ENCODE results near the gene ZFYVE28.

Gene ZFYVE28

DNA sequence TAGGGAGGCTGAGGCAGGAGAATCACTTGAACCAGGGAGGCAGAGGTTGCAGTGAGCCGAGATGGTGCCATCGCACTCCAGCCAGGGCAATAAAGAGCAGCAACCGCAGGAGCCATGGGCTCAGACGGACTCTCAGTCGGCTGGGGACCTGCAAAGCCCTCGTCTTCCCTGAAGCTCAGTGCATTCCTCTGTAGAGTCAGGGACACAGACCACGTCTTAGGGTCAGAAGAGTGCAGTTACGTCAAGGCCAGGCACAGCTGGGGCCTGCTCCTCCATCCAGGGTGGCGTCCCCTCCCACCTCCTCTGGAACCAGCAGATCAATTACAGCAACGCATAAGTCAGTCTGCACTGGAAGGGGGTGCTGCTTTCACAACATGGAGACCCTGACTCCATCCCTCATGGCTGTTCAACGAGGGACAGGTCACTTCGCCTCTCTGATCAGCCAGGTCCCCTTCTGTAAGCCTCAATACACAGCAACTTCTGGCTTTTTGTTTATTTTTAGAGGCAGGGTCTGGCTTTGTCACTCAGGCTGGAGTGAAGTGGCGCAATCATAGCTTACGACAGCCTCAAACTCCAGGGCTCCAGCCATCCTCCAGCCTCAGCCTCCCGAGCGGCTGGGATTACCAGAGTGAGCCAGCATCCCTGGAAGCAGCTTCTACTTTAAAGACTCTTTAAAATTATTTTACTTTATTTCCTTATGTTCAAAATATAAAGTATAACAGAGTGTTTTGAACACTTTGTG lies 76.4 kb downstream of the ZFYVE28 start:
- in situ Hi-C loops (cut with HindIII; ENCODE audit: low sequenced_read_pairs): no loop called here
- H3K4me3 ChIP-seq (ENCODE audit: low read depth, low read length): no peak overlapping the region
- TF ChIP-seq, protein P1, sequence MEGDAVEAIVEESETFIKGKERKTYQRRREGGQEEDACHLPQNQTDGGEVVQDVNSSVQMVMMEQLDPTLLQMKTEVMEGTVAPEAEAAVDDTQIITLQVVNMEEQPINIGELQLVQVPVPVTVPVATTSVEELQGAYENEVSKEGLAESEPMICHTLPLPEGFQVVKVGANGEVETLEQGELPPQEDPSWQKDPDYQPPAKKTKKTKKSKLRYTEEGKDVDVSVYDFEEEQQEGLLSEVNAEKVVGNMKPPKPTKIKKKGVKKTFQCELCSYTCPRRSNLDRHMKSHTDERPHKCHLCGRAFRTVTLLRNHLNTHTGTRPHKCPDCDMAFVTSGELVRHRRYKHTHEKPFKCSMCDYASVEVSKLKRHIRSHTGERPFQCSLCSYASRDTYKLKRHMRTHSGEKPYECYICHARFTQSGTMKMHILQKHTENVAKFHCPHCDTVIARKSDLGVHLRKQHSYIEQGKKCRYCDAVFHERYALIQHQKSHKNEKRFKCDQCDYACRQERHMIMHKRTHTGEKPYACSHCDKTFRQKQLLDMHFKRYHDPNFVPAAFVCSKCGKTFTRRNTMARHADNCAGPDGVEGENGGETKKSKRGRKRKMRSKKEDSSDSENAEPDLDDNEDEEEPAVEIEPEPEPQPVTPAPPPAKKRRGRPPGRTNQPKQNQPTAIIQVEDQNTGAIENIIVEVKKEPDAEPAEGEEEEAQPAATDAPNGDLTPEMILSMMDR (IDR thresholded peaks at IDR 0.05; ENCODE audit: low read depth, low read length): no peak
- DNase-seq (ENCODE audit: low read depth, low spot score): no peak

DNA sequence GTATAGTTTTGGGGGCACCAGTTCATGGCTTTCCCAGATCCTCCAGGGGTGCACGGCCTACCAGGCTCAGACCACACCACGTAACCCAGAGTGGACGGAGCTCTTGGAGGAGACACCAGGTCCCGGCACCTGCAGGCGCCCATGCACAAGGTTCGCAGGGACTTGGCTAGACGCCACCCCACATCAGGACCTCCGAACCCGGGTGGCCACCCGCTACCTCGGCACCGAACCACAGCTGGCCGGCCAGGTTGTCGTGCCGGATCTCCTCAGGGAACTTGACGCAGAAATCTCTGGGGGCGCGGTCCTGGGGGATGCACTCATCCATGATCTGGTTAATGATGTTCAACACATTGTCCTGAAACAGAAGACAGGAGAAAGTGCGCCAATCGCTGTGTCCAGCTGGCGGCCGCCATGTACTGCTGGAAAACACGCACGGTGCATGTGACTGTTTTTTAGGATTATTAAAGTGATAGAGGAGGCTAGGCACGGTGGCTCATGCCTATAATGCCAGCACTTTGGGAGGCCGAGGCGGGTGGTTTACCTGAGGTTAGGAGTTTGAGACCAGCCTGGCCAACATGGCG lies 77.1 kb downstream of the ZFYVE28 start:
- TF ChIP-seq, protein P1 (IDR thresholded peaks at IDR 0.05; ENCODE audit: low read depth, low read length): no peak
- in situ Hi-C loops (cut with HindIII; ENCODE audit: low sequenced_read_pairs): no loop called here
- no peak for DNase-seq (ENCODE audit: low read depth, low spot score)
- H3K4me3 ChIP-seq (ENCODE audit: low read depth, low read length): no peak overlapping the region

DNA sequence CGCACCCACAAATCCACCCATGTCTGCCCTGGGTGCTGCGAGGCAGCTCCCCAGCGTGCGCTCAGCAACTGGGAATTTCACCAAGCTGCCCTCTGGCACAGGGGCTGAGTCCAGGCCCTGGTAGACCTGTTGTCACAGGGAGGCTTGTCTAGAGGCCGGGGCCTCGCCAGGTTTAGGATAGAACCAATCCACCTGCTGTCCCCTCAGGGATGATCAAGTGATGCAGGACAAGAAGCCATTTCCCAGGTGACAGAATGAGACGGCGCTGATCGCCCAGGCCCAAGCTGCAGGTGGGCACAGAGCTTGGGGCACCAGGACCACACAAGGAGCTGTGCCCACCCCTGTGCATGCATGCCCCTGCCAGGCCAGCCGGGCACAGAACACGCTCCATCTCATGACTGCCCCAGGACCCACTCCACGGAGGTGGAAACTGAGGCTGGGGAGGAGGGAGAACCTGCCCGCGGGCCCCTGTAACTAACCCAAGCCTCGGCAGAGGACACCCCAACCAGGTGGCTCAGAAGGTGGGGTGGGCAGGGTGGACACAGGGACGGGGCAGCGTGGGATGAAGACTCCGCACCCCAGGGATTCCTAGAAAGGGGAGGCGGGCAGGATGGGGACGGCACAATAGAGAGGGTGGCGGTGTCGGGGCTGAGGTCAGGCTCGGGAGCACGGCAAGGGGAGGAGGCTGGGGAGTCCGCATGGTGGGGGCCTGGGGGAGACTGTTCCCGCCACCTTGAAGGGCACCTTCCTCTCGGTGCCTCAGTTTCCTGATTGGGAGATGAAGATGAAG lies 78.0 kb downstream of the ZFYVE28 start:
- DNase-seq (ENCODE audit: low read depth, low spot score): no peak
- H3K4me3 ChIP-seq (ENCODE audit: low read depth, low read length): no peak overlapping the region
- in situ Hi-C loops (cut with HindIII; ENCODE audit: low sequenced_read_pairs): no loop called here
- TF ChIP-seq, protein P1 (IDR thresholded peaks at IDR 0.05; ENCODE audit: low read depth, low read length): no peak

DNA sequence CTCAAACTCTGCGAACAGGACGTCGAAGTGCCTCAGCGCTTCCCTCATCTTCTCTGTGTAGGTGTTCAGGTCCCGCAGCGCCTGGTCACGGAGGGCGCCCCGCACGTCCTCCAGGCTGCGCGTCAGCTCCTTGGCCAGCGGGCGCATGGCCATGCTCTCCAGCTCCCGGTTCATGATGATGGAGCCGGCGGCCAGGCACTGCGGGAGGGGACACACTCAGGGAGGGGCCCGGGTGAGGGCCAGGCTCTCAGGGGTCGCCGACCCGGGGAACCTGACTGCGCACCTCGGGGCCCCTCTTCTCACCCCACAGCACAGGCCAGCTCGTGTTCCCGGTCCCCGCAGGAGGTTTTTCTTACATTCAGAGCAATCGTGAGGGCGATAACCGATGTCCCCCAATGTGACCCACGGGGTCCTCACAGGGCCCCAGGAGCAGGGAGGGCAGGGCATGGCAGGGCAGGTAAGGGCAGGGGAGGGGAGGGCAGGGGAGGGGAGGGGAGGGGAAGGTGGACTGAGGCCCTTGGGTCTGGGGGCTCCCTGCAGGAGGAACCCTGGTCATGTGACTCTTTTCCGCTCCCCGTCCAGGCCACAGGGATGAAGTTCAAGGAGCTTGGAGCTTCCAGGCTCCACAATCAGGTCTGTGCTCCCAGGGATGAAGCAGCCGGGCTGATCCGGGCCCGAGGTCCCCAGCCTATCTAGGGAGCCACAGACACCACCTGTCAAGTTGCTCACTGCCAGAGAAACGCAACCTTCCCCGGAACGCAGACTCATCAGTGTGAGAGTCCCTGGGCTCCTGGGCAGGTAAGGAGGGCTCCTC lies 78.8 kb downstream of the ZFYVE28 start:
- no peak overlapping the region for H3K4me3 ChIP-seq (ENCODE audit: low read depth, low read length)
- TF ChIP-seq, protein P1 (IDR thresholded peaks at IDR 0.05; ENCODE audit: low read depth, low read length): no peak
- in situ Hi-C loops (cut with HindIII; ENCODE audit: low sequenced_read_pairs): no loop called here
- no peak for DNase-seq (ENCODE audit: low read depth, low spot score)

DNA sequence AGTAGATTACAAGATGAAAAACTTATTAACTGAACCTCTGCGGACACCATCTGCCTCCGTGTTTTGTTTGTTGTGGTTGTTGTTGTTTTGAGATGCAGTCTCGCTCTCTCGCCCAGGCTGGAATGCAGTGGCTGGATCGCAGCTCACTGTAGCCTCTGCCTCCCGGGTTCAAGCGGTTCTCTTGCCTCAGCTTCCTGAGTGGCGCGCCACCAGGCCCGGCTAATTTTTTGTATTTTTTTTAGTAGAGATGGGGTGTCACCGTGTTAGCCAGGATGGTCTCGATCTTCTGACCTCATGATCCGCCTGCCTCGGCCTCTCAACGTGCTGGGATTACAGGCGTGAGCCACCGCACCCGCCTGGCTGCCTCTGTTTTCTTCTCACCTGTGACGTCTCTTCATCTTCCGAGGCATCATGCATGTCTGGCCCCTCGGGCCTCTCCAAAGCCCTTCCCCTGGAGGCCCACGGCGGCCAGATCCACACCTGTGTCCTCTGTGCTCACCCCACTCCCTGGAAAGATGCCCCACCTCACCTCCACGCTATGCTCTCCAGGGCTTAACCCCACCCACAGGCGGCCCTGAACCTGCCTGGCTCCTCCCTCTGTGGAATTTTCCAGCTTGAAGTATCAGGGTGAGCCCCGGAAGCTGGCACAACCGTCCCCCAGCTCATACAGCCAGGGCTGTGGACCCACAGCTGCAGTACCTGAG lies 79.5 kb downstream of the ZFYVE28 start:
- in situ Hi-C loops (cut with HindIII; ENCODE audit: low sequenced_read_pairs): no loop called here

More for the DNA sequence above, 79.5 kb downstream of the ZFYVE28 start:
- H3K4me3 ChIP-seq (ENCODE audit: low read depth, low read length): no peak overlapping the region
- TF ChIP-seq, protein P1 (IDR thresholded peaks at IDR 0.05; ENCODE audit: low read depth, low read length): no peak
- DNase-seq (ENCODE audit: low read depth, low spot score): no peak
